GM23338 (cell line): ENCODE data around the gene CABCOCO1. TPM values are rescaled to one million over a fixed set of nuclear protein-coding genes. Genes with fewer than 3 reads are reported as not detected.

Source experiments
- ATAC-seq: fragments of 200-7000 bp; cut with Tn5 transposase; 3 replicates; pipeline ENCODE4 v1.9.1; 2020
- DNase-seq: peaks from one replicate; pipeline ENCODE4 v3.0.0-alpha.2; 2015; ENCODE audit warnings: low spot score
- H2AFZ ChIP-seq: fragments of 200-600 bp; sonication (generic); 2 replicates; pipeline ENCODE4 v1.8.0; 2016; ENCODE audit warnings: antibody characterized with exemption, mild to moderate bottlenecking, moderate library complexity
- H3F3A ChIP-seq: fragments of 200-600 bp; sonication (generic); replicated peaks from 2 replicates; pipeline ENCODE4 v1.8.0; 2017; ENCODE audit warnings: antibody characterized with exemption, mixed run types, low read depth
- H3K27ac ChIP-seq: fragments of 200-600 bp; sonication (generic); 2 replicates; pipeline ENCODE4 v1.6.1; 2016; ENCODE audit warnings: low read depth
- H3K27me3 ChIP-seq: fragments of 200-600 bp; sonication (generic); 2 replicates; pipeline ENCODE4 v1.8.0; 2016; ENCODE audit warnings: mild to moderate bottlenecking, mixed run types, moderate library complexity; ENCODE audit not compliant: insufficient read depth
- H3K36me3 ChIP-seq: fragments of 200-600 bp; sonication (generic); 2 replicates; pipeline ENCODE4 v1.8.0; 2016; ENCODE audit warnings: mild to moderate bottlenecking; ENCODE audit not compliant: insufficient read depth
- H3K4me1 ChIP-seq: fragments of 200-600 bp; sonication (generic); 2 replicates; pipeline ENCODE4 v1.8.0; 2016; ENCODE audit warnings: mild to moderate bottlenecking, moderate library complexity; ENCODE audit not compliant: insufficient read depth
- H3K4me2 ChIP-seq: fragments of 200-600 bp; sonication (generic); 2 replicates; pipeline ENCODE4 v1.7.1; 2017; ENCODE audit warnings: mixed run types
- H3K4me3 ChIP-seq: fragments of 200-600 bp; sonication (generic); 2 replicates; pipeline ENCODE4 v1.6.1; 2016; ENCODE audit warnings: mixed run types
- H3K79me2 ChIP-seq: fragments of 200-600 bp; sonication (generic); replicated peaks from 2 replicates; pipeline ENCODE4 v1.8.0; 2017; ENCODE audit warnings: mild to moderate bottlenecking; ENCODE audit not compliant: insufficient read depth
- H3K9me2 ChIP-seq: fragments of 200-600 bp; sonication (generic); 2 replicates; pipeline ENCODE4 v1.8.0; 2017; ENCODE audit not compliant: insufficient read depth
- H4K20me1 ChIP-seq: fragments of 200-600 bp; sonication (generic); replicated peaks from 2 replicates; pipeline ENCODE4 v1.8.0; 2017; ENCODE audit warnings: mild to moderate bottlenecking; ENCODE audit not compliant: insufficient read depth
- H3K27ac Mint-ChIP-seq: 2 replicates; pipeline ENCODE4 v1.8.0; 2020; ENCODE audit warnings: inconsistent platforms, mild to moderate bottlenecking, moderate library complexity, mixed read lengths
- H3K27me3 Mint-ChIP-seq: 3 replicates; pipeline ENCODE4 v1.8.0; 2022; ENCODE audit warnings: low read depth, mild to moderate bottlenecking, moderate library complexity, mixed read lengths, inconsistent platforms; ENCODE audit not compliant: insufficient read depth, poor library complexity
- H3K36me3 Mint-ChIP-seq: 3 replicates; pipeline ENCODE4 v1.8.0; 2021; ENCODE audit warnings: low read depth, mild to moderate bottlenecking, inconsistent platforms, moderate library complexity, mixed read lengths
- H3K4me1 Mint-ChIP-seq: 3 replicates; pipeline ENCODE4 v1.8.0; 2020; ENCODE audit warnings: mild to moderate bottlenecking, inconsistent platforms, mixed read lengths
- H3K4me3 Mint-ChIP-seq: 3 replicates; pipeline ENCODE4 v1.8.0; 2021; ENCODE audit warnings: moderate library complexity, mild to moderate bottlenecking, inconsistent platforms, mixed read lengths
- H3K9me3 Mint-ChIP-seq: 3 replicates; pipeline ENCODE4 v1.8.0; 2020; ENCODE audit warnings: moderate library complexity, mild to moderate bottlenecking, inconsistent platforms, mixed read lengths
- CREB1 ChIP-seq: fragments of 250-450 bp; sonication (Bioruptor Pico); IDR thresholded peaks from 2 replicates; pipeline ENCODE4 v1.5.0; 2020; ENCODE audit warnings: low read depth, mild to moderate bottlenecking, moderate library complexity
- EZH2 ChIP-seq: fragments of 200-600 bp; sonication (generic); IDR thresholded peaks from one replicate; pipeline ENCODE4 v1.8.0; 2017; ENCODE audit warnings: antibody characterized with exemption, mild to moderate bottlenecking, low read depth; ENCODE audit not compliant: unreplicated experiment
- EZH2phosphoT487 ChIP-seq: fragments of 200-600 bp; sonication (generic); IDR thresholded peaks from one replicate; pipeline ENCODE4 v1.8.1; 2018; ENCODE audit warnings: antibody characterized with exemption; ENCODE audit not compliant: unreplicated experiment
- JUNB ChIP-seq: IDR thresholded peaks from one replicate; pipeline ENCODE4 v1.6.1; 2016; ENCODE audit warnings: antibody characterized with exemption; ENCODE audit not compliant: unreplicated experiment
- NANOG ChIP-seq: IDR thresholded peaks from 2 replicates; pipeline ENCODE4 v1.6.1; 2016; ENCODE audit warnings: antibody characterized with exemption, borderline replicate concordance
- POLR2AphosphoS5 ChIP-seq: IDR thresholded peaks from 2 replicates; pipeline ENCODE4 v1.6.1; 2016; ENCODE audit warnings: antibody characterized with exemption, low read depth
- REST ChIP-seq: IDR thresholded peaks from one replicate; pipeline ENCODE4 v1.6.1; 2018; ENCODE audit warnings: antibody characterized with exemption; ENCODE audit not compliant: unreplicated experiment
- STAT1 ChIP-seq: IDR thresholded peaks from one replicate; pipeline ENCODE4 v1.6.1; 2016; ENCODE audit warnings: antibody characterized with exemption; ENCODE audit not compliant: unreplicated experiment
- ZNF114 ChIP-seq: fragments of 250-450 bp; sonication (Bioruptor Pico); IDR thresholded peaks from 2 replicates; pipeline ENCODE4 v1.5.0; 2020; ENCODE audit warnings: mild to moderate bottlenecking, moderate library complexity
- ZNF331 ChIP-seq: fragments of 250-450 bp; sonication (Bioruptor Pico); IDR thresholded peaks from 2 replicates; pipeline ENCODE4 v1.5.0; 2020; ENCODE audit warnings: low read depth, mild to moderate bottlenecking, moderate library complexity
- polyA plus RNA-seq: library from polyadenylated mRNA; unstranded; fragments of >200 nt; fragmentation: Nextera tagmentation; extraction: Ambion mirVana; gene quantifications from 2 replicates; pipeline ENCODE4 v1.2.1, GENCODE V29; 2016
- total RNA-seq: library from RNA; depleted of rRNA; stranded (reverse); fragments of >200 nt; shearing (Covaris generic); gene quantifications from 2 replicates; pipeline ENCODE4 v1.2.3, GENCODE V29; 2014
- TF ChIP-seq, protein P1 (sequence below): IDR thresholded peaks from 2 replicates; pipeline ENCODE4 v1.6.1; 2016; ENCODE audit warnings: antibody characterized with exemption
- TF ChIP-seq, protein P2 (sequence below): fragments of 250-450 bp; sonication (Bioruptor Pico); IDR thresholded peaks from 2 replicates; pipeline ENCODE4 v1.5.0; 2020; ENCODE audit warnings: mild to moderate bottlenecking, moderate library complexity

The CABCOCO1 gene
- total and polyA plus RNA-seq, 2 experiments from 2014 or later = not detected

DNA sequence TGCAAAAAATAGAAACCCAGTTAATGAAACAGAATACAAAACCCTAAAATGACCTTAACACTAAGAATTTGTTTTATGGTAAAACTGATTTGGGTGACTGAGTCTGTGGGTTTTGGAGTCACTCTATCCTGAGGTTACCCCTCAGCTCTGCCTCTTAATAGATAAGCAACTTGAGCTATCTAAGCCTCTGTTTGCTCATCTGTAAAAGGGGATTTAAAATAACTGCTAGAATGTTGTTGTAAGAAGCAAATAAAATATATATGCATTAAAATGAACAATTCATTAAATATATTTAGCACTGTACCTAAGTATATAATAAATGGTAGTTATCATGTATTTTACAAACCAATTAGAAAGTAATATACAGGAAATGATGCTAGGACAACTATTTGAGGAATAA is 115.4 kb downstream of the CABCOCO1 start:
- Histone ChIP-seq H3K4me3 (no peak overlapping the region), H3K36me3 (no peaks in the 10 kb centered on the region), H3K27me3 (no peaks in the 10 kb centered on the region), H3K4me1 (peaks cover 9% of the 10 kb centered on the region; the same call in 1 of the 2 replicates), H3F3A (no peaks in the 10 kb centered on the region), H3K27ac (no peak overlapping the region), H3K4me2 (no peak overlapping the region), H3K79me2 (no peaks in the 10 kb centered on the region), H4K20me1 (no peaks in the 10 kb centered on the region), H2AFZ (no peak overlapping the region), H3K9me2 (peaks cover 12% of the 10 kb centered on the region; the same call in 1 of the 2 replicates)
- H3K9me3 Mint-ChIP-seq = no peaks in the 10 kb centered on the region
- H3K36me3 Mint-ChIP-seq = no peaks in the 10 kb centered on the region
- H3K27me3 Mint-ChIP-seq = no peaks in the 10 kb centered on the region
- no peak for TF ChIP-seq REST
- TF ChIP-seq CREB1 (CRISPR knock-in tag) = no peak
- no peak for TF ChIP-seq ZNF331
- no peak for TF ChIP-seq ZNF114 (CRISPR knock-in tag)
- no peak for TF ChIP-seq STAT1
- no peak for TF ChIP-seq EZH2phosphoT487
- TF ChIP-seq JUNB = no peak
- no peak for TF ChIP-seq NANOG
- TF ChIP-seq POLR2AphosphoS5 = no peak
- TF ChIP-seq EZH2 = no peak
- TF ChIP-seq, protein P1, sequence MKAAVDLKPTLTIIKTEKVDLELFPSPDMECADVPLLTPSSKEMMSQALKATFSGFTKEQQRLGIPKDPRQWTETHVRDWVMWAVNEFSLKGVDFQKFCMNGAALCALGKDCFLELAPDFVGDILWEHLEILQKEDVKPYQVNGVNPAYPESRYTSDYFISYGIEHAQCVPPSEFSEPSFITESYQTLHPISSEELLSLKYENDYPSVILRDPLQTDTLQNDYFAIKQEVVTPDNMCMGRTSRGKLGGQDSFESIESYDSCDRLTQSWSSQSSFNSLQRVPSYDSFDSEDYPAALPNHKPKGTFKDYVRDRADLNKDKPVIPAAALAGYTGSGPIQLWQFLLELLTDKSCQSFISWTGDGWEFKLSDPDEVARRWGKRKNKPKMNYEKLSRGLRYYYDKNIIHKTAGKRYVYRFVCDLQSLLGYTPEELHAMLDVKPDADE = no peak
- DNase-seq = no peak
- H3K27ac Mint-ChIP-seq = no peak overlapping the region
- ATAC-seq = no peak
- H3K4me3 Mint-ChIP-seq = no peak overlapping the region
- H3K4me1 Mint-ChIP-seq = peaks cover 8% of the 10 kb centered on the region; the same call in 2 of the 3 replicates

DNA sequence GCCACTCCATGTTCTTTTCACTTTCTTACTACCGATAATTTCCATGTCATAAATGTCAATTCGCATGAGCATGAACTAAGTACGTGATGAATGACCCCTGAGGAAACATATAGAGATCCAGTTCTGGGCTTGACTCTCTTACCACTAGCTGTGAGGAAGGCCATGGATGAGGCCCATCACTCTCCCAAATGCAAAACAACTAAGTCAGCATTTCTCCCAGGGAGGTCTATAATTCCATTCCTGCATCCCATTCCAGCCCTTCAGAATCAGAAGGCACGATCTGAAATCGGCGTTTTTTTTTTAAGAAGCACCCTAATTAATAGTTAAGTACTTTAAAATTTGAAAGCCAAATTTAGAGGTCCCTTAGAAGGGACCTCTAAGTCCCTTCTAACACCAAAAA is 116.5 kb downstream of the CABCOCO1 start:
- TF ChIP-seq JUNB (no peak), STAT1 (no peak), ZNF114 (CRISPR knock-in tag) (no peak), POLR2AphosphoS5 (no peak)
- TF ChIP-seq, protein P2, sequence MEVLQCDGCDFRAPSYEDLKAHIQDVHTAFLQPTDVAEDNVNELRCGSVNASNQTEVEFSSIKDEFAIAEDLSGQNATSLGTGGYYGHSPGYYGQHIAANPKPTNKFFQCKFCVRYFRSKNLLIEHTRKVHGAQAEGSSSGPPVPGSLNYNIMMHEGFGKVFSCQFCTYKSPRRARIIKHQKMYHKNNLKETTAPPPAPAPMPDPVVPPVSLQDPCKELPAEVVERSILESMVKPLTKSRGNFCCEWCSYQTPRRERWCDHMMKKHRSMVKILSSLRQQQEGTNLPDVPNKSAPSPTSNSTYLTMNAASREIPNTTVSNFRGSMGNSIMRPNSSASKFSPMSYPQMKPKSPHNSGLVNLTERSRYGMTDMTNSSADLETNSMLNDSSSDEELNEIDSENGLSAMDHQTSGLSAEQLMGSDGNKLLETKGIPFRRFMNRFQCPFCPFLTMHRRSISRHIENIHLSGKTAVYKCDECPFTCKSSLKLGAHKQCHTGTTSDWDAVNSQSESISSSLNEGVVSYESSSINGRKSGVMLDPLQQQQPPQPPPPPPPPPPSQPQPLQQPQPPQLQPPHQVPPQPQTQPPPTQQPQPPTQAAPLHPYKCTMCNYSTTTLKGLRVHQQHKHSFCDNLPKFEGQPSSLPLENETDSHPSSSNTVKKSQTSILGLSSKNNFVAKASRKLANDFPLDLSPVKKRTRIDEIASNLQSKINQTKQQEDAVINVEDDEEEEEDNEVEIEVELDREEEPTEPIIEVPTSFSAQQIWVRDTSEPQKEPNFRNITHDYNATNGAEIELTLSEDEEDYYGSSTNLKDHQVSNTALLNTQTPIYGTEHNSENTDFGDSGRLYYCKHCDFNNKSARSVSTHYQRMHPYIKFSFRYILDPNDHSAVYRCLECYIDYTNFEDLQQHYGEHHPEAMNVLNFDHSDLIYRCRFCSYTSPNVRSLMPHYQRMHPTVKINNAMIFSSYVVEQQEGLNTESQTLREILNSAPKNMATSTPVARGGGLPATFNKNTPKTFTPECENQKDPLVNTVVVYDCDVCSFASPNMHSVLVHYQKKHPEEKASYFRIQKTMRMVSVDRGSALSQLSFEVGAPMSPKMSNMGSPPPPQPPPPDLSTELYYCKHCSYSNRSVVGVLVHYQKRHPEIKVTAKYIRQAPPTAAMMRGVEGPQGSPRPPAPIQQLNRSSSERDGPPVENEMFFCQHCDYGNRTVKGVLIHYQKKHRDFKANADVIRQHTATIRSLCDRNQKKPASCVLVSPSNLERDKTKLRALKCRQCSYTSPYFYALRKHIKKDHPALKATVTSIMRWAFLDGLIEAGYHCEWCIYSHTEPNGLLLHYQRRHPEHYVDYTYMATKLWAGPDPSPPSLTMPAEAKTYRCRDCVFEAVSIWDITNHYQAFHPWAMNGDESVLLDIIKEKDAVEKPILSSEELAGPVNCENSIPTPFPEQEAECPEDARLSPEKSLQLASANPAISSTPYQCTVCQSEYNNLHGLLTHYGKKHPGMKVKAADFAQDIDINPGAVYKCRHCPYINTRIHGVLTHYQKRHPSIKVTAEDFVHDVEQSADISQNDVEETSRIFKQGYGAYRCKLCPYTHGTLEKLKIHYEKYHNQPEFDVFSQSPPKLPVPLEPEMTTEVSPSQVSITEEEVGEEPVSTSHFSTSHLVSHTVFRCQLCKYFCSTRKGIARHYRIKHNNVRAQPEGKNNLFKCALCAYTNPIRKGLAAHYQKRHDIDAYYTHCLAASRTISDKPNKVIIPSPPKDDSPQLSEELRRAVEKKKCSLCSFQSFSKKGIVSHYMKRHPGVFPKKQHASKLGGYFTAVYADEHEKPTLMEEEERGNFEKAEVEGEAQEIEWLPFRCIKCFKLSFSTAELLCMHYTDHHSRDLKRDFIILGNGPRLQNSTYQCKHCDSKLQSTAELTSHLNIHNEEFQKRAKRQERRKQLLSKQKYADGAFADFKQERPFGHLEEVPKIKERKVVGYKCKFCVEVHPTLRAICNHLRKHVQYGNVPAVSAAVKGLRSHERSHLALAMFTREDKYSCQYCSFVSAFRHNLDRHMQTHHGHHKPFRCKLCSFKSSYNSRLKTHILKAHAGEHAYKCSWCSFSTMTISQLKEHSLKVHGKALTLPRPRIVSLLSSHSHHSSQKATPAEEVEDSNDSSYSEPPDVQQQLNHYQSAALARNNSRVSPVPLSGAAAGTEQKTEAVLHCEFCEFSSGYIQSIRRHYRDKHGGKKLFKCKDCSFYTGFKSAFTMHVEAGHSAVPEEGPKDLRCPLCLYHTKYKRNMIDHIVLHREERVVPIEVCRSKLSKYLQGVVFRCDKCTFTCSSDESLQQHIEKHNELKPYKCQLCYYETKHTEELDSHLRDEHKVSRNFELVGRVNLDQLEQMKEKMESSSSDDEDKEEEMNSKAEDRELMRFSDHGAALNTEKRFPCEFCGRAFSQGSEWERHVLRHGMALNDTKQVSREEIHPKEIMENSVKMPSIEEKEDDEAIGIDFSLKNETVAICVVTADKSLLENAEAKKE = no peak
- no peaks in the 10 kb centered on the region for H4K20me1 ChIP-seq
- H3K9me2 ChIP-seq = peaks cover 7% of the 10 kb centered on the region; the same call in 1 of the 2 replicates
- H2AFZ ChIP-seq = no peak overlapping the region
- H3K27me3 ChIP-seq = no peaks in the 10 kb centered on the region
- no peak overlapping the region for H3K4me3 ChIP-seq
- H3K27ac Mint-ChIP-seq = no peak overlapping the region
- DNase-seq = no peak
- no peaks in the 10 kb centered on the region for H3K36me3 ChIP-seq
- H3K4me3 Mint-ChIP-seq = no peak overlapping the region
- H3K4me2 ChIP-seq = no peak overlapping the region
- no peaks in the 10 kb centered on the region for H3K79me2 ChIP-seq
- H3K9me3 Mint-ChIP-seq = no peaks in the 10 kb centered on the region
- no peaks in the 10 kb centered on the region for H3K36me3 Mint-ChIP-seq
- H3F3A ChIP-seq = no peaks in the 10 kb centered on the region
- peaks cover 9% of the 10 kb centered on the region; the same call in 1 of the 2 replicates for H3K4me1 ChIP-seq
- no peak overlapping the region for H3K27ac ChIP-seq
- H3K4me1 Mint-ChIP-seq = peaks cover 8% of the 10 kb centered on the region; the same call in 2 of the 3 replicates
- no peaks in the 10 kb centered on the region for H3K27me3 Mint-ChIP-seq
- ATAC-seq = no peak; the same call in 2 of the 3 replicates
